Esophagus squamous epithelium (tissue), 4 donors: ENCODE data around the gene ASTL.

Experiments used
- POLR2A ChIP-seq, 4 donors: fragments of 450-650 bp; IDR thresholded peaks; one replicate each; pipeline ENCODE4 v1.6.1; 2017; ENCODE audit warnings: antibody characterized with exemption in 4 of 4, mild to moderate bottlenecking in 4 of 4, moderate library complexity in 3 of 4
- TF ChIP-seq, protein P1 (sequence below), 6 experiments: fragments of 450-650 bp in 4 of 6; fragments of 200-600 bp in 2 of 6; sonication (generic) in 2 of 6; IDR thresholded peaks; one replicate each; pipeline ENCODE4 v1.5.1; 2016 to 2019; ENCODE audit warnings: antibody characterized with exemption in 6 of 6, mild to moderate bottlenecking in 4 of 6, moderate library complexity in 4 of 6

DNA sequence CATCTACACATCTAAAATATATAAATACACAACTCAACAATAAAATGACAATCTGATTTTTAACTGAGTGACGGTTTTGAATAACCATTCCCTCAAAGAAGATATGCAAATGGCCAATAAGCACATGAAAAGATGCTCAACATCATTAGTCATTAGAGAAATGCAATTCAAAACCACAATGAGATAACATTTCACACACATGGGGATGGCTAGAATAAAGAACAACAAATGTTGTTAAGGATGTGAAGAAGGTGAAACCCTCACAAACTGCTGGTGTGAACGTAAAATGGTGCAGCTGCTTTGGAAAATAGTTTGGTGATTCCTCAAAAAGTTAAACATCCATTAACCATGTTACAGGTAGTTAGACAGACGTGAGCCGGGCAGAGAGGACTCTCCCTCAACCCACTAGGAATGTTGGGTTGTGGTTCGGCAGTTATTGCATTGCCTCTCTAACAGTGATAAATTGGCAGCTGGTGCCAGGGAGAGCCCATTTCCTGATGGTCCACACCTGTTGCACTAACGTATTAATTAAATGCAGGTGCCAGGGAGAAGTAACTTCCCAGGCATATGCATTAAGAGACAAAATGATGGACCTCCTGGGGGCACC, 29.2 kb upstream of the ASTL start:
- TF ChIP-seq POLR2A (IDR thresholded peaks at IDR 0.05), result no peak
- TF ChIP-seq, protein P1, sequence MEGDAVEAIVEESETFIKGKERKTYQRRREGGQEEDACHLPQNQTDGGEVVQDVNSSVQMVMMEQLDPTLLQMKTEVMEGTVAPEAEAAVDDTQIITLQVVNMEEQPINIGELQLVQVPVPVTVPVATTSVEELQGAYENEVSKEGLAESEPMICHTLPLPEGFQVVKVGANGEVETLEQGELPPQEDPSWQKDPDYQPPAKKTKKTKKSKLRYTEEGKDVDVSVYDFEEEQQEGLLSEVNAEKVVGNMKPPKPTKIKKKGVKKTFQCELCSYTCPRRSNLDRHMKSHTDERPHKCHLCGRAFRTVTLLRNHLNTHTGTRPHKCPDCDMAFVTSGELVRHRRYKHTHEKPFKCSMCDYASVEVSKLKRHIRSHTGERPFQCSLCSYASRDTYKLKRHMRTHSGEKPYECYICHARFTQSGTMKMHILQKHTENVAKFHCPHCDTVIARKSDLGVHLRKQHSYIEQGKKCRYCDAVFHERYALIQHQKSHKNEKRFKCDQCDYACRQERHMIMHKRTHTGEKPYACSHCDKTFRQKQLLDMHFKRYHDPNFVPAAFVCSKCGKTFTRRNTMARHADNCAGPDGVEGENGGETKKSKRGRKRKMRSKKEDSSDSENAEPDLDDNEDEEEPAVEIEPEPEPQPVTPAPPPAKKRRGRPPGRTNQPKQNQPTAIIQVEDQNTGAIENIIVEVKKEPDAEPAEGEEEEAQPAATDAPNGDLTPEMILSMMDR (IDR thresholded peaks at IDR 0.05), result no peak
